Epidermal melanocyte (primary cell): Measurements from ENCODE around the gene HLF.

Source experiments
- DNase-seq: peaks from one replicate; pipeline ENCODE4 v3.0.0; 2011; ENCODE audit warnings: low spot score; ENCODE audit not compliant: insufficient read length

The HLF gene

DNA sequence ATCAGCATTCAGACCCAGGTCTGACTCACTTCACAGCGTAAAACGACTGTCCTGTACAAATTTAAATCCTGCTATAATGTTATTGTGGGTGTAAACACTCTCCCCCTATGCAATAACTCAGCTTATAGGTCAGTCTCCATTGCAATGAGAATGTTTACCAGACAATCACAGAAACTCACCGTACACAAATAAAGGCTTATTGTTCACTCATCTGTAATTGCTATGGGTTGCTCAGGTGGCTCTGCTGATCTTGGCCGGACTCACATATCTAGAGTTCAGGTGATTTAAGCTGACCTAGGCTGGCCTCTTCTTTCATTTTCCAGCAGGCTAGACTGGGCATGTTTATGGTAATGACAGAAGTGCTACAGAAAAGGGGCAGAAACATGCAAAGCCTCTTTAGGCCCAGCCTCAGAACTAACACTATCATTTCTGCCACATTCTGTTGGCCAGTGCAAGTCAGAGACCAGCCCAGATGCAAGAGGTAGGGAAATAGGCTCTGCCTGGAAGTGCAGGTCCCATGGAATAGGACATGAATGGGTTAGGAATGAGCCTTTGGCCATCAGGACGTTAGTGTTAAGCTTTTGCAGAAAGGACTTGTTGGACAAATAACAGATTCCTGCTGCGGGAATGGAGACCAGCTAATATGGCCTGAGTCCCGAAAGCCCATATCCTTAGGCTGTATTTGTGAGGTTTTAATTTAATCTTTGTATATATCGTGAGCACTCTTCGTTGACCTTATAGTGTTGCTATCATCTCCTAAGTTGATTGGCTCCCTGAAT lies 44.0 kb downstream of the HLF start:
- DNase-seq, result no peak

DNA sequence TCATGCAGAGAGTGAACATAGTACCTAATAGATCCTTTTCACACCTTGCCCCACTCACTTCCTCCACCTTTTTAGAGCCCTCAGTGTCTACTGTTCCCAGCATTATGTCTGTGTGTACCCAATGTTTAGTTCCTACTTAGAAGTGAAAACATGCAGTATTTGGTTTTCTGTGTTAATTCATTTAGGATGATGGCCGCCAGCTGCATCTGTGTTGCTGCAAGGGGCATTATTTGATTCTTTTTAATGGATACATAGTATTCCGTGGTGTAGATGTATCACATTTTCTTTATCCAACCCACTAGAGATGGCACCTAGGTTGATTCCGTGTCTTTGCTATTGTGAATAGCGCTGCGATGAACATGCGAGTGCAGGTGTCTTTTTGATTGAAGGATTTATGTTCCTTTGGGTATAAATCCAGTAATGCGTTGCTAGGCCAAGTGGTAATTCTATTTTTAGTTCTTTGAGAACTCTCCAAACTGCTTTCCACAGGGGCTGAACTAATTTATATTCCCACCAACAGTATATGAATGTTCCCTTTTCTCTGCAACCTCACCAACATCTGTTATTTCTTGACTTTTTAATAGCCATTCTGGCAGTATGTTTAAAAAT lies 47.1 kb downstream of the HLF start:
- DNase-seq, result no peak

DNA sequence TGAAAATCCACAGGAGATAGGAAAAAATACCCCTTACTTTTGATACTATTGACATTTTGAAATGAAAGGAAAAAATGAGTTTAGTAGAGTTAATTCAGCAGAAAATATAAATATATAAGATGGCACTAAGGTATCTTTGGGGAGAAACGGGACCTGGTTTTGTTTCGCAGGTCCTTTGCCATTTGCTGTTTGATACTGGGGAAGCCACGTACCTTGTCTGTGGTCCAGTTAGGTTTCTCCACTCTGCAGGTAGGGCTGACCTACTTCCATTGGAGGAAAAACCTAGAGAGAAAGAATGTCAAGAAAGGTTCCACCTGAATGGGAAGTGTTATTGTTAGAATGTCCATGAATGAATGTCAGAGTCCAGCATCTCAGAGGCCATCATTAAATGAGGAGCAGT lies 48.1 kb downstream of the HLF start:
- no peak for DNase-seq

DNA sequence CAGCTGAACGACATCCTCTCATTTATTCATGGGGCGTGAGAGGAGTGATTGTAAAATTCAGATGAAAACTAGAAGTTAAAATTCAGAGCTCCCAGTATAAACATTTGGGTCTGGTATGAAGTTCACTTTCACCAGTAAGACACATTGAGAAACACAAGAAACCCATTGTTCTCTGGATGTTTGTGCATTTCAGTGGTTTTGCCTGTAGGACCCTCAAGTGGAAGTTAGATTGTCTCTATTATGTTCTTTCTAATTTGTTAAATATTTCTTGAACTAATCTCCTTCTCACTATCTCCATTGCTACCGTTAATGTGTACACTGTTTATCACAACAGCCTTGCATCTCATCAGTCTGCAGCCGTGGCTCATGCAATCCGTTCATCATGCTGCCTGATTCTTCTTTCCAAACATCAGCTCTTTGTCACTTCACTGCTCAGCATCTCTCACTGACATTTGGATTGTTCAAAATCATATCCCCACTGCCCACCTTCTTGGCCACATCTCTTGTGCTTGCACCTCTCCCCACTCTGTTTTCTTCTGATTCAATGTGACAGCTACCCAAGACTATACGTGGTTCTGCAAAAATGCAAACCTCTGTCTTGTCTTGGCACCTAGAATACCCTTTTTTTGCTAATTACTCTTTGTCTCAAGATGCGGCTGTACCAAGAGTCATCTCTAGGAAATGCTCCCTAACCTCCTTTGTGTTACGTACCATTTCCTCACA lies 49.5 kb downstream of the HLF start:
- DNase-seq, result no peak

DNA sequence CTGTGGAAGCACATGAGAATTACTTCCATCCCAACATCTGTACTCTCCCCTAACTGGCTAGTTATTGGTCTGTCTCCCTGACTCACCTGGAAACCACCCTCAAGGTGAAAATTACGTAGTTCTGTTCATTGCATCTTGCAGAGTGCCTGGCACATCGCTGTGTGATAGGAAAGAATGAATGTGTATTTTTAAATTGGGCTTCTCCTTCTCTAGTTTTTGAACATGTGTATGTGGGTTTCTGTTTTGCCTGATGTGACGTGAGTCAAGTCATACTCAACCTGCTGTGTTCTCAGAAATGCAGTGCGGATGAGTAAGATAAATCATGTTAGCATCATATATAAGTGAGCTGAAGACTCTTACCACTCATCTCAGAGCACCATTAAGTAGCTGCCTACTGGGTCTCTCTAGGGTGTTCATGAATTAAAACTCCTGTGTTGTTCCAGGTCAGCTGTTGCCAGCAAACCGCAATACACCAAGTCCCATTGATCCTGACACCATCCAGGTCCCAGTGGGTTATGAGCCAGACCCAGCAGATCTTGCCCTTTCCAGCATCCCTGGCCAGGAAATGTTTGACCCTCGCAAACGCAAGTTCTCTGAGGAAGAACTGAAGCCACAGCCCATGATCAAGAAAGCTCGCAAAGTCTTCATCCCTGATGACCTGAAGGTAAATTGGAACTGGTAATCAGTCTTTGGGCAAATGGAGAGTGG lies 50.2 kb downstream of the HLF start:
- DNase-seq, result no peak

DNA sequence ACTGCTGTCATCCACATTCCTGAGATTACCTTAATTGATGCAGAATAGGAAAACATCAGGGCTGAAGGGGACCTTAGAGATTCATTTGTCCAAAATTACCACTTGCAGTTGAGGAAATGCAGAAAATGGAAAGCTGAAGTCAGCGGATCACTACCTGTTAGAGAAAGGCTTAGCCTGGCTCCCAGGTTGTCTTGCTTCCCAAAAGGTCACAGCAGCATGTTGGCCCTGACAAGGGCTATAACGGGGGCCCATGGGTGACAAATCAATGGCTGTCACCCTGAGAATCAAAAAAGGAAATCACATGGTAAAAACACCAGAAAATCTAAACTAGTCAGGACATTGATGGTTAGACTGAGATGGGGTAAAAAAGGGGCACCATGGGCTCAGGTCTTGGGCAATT lies 51.7 kb downstream of the HLF start:
- DNase-seq, result no peak

DNA sequence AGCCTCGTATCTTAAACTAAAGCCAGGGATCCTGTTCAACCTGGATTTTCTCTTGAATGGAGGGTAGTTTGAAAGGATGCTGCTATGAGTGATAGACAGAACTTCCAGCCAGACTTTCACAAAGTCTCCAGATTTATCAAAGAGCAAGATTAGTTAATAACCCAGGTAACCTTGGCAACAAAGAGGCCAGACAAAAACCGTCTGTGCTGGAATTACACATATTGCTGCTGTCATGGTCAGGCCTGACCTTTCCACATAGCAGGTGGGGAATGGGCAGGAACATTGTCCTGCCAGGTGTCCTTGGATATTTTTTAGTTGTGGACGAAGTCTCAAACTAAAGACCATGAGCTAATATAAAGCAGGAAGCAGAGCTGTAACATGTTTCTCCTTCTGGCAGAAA lies 52.5 kb downstream of the HLF start:
- DNase-seq, result no peak

DNA sequence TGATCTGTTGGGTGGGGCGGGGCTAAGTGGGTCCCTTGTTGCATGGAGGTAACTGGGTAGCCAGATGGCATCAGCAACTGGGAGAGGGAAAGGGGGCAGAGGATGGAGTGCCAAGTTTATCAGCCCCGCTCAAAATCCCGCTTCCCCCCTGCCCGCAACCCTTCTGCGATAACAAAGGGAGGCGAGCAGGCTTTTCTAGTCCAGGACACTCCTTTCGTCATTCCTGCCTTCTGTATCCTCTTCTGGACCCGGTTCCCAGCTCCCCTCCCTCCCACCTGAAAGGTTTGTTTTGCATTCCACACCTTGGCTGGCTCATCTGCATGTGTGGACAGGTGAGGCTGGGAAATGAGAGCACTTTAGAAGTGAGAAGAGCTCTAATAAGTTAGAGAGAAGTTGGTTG lies 53.3 kb downstream of the HLF start:
- DNase-seq, result no peak

DNA sequence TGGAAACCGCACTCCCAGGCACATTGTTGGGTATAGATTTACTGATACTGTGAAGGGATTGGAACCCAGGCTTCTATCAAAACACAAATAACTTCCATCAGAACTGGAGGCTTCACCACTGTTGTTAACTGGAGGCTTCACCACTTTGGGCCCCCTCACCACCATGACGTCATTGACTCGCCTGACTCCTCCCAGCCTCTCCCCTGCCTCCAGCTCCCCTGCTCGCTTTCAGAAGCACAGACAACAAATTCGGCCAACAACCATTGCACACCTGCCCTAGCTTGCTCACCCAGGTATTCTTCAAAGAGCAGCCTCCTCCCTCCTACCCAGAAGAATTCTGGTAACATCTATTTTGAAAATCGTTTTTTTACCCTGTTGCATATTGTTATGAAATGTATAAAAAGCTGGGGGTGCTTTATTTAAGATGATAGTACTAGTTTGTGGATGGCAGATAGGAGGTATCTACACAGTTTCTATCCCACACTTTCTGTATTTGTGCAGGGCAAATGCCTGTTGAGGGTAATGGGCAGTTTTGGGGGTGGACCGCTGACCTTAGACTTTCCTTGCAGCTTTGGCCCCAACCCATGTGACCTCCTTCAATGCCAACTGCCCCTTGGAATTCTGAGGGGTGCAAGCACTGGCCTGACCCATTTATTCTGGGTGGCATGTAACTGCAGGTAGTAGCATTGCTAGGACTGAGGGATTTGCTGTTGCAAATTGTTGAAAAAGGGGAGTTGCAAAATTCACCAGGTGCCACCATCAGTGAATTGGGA lies 54.1 kb downstream of the HLF start:
- no peak for DNase-seq

DNA sequence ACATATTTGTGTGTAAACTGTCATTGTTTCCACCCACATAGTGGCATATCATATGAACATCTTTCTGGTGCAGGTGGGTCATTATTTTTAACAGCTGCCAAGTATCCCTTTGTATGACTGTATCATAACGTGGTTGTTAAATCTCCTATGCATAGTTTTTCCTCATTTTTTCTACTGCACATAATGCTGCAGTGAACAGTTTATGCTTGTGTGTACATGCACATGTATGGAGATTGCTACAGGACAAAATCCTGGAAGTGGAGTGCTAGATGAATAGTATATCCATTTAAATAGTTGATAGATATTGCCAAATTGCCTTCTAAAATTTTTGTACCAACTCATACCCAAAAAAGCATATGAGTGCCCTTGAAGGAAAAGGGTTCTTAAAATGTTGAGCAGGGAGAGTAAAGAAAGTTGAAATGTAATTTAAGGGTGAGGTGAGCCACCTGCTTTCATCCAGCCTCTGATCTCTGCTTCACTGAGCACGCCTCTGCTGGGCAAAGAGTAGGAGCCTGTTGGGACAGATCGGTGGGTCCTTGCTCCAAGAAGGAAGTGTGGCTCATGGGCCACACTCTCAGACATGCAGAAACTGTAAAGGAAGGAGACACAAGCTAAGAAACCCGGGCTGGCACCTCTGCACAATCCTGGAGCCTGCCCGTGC lies 55.3 kb downstream of the HLF start:
- DNase-seq, result no peak

DNA sequence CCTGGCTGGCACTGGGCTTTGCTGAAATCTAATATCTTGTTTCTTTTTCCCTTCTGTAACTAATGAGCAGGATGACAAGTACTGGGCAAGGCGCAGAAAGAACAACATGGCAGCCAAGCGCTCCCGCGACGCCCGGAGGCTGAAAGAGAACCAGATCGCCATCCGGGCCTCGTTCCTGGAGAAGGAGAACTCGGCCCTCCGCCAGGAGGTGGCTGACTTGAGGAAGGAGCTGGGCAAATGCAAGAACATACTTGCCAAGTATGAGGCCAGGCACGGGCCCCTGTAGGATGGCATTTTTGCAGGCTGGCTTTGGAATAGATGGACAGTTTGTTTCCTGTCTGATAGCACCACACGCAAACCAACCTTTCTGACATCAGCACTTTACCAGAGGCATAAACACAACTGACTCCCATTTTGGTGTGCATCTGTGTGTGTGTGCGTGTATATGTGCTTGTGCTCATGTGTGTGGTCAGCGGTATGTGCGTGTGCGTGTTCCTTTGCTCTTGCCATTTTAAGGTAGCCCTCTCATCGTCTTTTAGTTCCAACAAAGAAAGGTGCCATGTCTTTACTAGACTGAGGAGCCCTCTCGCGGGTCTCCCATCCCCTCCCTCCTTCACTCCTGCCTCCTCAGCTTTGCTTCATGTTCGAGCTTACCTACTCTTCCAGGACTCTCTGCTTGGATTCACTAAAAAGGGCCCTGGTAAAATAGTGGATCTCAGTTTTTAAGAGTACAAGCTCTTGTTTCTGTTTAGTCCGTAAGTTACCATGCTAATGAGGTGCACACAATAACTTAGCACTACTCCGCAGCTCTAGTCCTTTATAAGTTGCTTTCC lies 56.0 kb downstream of the HLF start:
- DNase-seq, result no peak

DNA sequence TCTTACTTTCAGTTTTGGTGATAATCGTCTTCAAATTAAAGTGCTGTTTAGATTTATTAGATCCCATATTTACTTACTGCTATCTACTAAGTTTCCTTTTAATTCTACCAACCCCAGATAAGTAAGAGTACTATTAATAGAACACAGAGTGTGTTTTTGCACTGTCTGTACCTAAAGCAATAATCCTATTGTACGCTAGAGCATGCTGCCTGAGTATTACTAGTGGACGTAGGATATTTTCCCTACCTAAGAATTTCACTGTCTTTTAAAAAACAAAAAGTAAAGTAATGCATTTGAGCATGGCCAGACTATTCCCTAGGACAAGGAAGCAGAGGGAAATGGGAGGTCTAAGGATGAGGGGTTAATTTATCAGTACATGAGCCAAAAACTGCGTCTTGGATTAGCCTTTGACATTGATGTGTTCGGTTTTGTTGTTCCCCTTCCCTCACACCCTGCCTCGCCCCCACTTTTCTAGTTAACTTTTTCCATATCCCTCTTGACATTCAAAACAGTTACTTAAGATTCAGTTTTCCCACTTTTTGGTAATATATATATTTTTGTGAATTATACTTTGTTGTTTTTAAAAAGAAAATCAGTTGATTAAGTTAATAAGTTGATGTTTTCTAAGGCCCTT lies 56.8 kb downstream of the HLF start:
- no peak for DNase-seq

DNA sequence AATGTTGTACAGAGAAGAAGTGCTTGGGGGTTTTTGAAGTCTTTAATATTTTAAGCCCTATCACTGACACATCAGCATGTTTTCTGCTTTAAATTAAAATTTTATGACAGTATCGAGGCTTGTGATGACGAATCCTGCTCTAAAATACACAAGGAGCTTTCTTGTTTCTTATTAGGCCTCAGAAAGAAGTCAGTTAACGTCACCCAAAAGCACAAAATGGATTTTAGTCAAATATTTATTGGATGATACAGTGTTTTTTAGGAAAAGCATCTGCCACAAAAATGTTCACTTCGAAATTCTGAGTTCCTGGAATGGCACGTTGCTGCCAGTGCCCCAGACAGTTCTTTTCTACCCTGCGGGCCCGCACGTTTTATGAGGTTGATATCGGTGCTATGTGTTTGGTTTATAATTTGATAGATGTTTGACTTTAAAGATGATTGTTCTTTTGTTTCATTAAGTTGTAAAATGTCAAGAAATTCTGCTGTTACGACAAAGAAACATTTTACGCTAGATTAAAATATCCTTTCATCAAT lies 57.8 kb downstream of the HLF start:
- DNase-seq, result no peak

DNA sequence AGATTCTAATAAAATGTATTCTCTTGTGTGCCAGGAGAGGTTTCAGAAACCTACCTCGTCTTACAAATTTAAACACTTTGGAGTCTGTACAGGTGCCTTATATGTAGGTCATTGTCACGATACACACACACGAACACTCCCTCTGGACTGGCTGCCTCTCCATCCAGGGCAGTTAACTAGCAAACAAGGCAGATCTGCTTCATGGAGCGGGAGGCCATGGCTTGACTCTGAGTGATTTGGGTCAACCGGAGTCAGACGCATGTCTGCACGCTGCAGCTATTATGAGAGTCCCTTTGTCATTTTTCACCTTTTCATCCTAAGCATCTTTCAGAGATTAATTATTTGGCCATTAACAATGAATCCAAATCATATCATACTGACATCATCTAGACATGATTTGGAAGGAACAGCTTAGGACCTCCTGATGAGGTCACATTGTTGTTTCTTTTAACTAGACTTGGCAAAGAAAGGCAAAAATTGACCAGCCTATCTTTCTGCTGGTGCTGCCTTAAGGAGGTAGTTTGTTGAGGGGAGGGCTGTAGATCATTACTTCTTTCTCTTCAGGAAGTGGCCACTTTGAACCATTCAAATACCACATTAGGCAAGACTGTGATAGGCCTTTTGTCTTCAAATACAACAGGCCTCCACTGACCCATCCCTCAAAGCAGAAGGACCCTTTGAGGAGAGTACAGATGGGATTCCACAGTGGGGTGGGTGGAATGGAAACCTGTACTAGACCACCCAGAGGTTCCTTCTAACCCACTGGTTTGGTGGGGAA lies 58.9 kb downstream of the HLF start:
- DNase-seq, result no peak

DNA sequence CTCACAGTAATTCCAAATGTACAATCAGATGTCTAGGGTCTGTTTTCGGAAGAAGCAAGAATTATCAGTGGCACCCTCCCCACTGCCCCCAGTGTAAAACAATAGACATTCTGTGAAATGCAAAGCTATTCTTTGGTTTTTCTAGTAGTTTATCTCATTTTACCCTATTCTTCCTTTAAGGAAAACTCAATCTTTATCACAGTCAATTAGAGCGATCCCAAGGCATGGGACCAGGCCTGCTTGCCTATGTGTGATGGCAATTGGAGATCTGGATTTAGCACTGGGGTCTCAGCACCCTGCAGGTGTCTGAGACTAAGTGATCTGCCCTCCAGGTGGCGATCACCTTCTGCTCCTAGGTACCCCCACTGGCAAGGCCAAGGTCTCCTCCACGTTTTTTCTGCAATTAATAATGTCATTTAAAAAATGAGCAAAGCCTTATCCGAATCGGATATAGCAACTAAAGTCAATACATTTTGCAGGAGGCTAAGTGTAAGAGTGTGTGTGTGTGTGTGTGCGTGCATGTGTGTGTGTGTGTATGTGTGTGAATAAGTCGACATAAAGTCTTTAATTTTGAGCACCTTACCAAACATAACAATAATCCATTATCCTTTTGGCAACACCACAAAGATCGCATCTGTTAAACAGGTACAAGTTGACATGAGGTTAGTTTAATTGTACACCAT lies 59.7 kb downstream of the HLF start:
- no peak for DNase-seq

DNA sequence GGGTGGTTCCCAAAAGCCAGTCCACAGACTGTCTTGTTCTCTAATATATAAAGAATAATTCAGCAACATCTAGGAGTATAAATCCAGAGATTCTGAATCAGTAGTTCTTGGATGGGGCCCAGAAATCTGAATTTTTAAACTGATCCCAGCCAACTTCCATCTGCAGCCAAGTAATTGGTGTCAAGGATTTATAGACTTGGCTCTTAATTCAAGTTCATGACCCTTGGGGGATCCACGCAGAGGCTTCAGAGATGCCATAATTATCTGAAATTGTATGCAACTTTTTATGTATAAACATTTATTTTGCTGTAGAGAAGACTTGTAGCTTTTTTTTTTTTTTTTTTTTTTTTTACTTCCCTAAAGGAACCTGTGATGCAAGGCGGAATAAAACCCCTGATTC lies 60.6 kb downstream of the HLF start:
- DNase-seq, result no peak

DNA sequence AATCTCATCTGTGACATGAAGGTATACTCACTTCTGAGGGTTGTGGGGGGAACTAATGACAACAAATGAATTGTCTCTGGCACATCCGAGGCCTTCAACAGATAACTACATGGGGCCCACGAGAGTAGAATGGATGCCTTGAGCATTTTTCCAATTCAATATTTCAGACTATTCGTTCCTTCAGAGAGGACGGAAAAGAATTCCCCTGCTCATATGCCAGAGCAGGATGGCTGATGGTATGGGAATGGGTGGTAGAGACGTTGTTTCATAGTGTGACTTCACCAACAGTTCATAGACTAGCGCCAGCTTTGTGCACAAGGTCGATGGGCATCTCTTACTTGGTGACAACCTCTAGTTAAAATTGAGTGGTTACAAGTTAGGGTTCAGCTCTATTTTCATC lies 61.3 kb downstream of the HLF start:
- DNase-seq, result no peak
